K562 (cell line): ENCODE results near the gene TMEM41A. TPM values are rescaled to one million over a fixed set of nuclear protein-coding genes. Genes with fewer than 3 reads are reported as not detected.

ENCODE experiments used
- CC2D1A ChIP-seq: fragments of 450-650 bp; IDR thresholded peaks from 2 replicates; pipeline ENCODE4 v1.6.1; 2017; ENCODE audit warnings: mild to moderate bottlenecking
- DNMT1 ChIP-seq: fragments of 450-650 bp; IDR thresholded peaks from 2 replicates; pipeline ENCODE4 v1.6.1; 2016; ENCODE audit warnings: antibody characterized with exemption, mild to moderate bottlenecking
- FOXK2 ChIP-seq, 2 experiments: fragments of 450-650 bp; IDR thresholded peaks in 1 of 2; conservative IDR thresholded peaks in 1 of 2; 2 replicates each; pipeline ENCODE4 v1.6.1; 2016; ENCODE audit warnings: low read depth in 2 of 2, mild to moderate bottlenecking in 1 of 2
- HDAC2 ChIP-seq: fragments of 450-650 bp; IDR thresholded peaks from 2 replicates; pipeline ENCODE4 v1.6.1; 2016; ENCODE audit warnings: mild to moderate bottlenecking
- HEY1 ChIP-seq: fragments of 250-450 bp; sonication (Bioruptor Pico); IDR thresholded peaks from 2 replicates; pipeline ENCODE4 v1.5.0; 2020; ENCODE audit warnings: mild to moderate bottlenecking, moderate library complexity, borderline replicate concordance
- MCM5 ChIP-seq: fragments of 450-650 bp; IDR thresholded peaks from 2 replicates; pipeline ENCODE4 v1.6.1; 2016; ENCODE audit warnings: low read depth
- NFATC3 ChIP-seq: fragments of 450-650 bp; IDR thresholded peaks from 2 replicates; pipeline ENCODE4 v1.6.1; 2017; ENCODE audit warnings: mild to moderate bottlenecking
- PCBP2 ChIP-seq: fragments of 200-400 bp; formaldehyde crosslinking; IDR thresholded peaks from 2 replicates; pipeline ENCODE4 v1.6.1; 2018; ENCODE audit warnings: low read length, low read depth, mild to moderate bottlenecking, moderate library complexity; ENCODE audit not compliant: poor library complexity, severe bottlenecking
- RBM39 ChIP-seq: fragments of 200-400 bp; formaldehyde crosslinking; optimal IDR thresholded peaks from 2 replicates; pipeline ENCODE3; 2018; ENCODE audit warnings: low read depth, low read length
- SAFB ChIP-seq: fragments of 200-400 bp; formaldehyde crosslinking; IDR thresholded peaks from 2 replicates; pipeline ENCODE4 v1.6.1; 2017; ENCODE audit warnings: low read depth, low read length, borderline replicate concordance
- SMARCA5 ChIP-seq: fragments of 450-650 bp; IDR thresholded peaks from 2 replicates; pipeline ENCODE4 v1.6.1; 2016
- SRSF9 ChIP-seq: fragments of 200-400 bp; formaldehyde crosslinking; IDR thresholded peaks from 2 replicates; pipeline ENCODE4 v1.6.1; 2017; ENCODE audit warnings: low read depth, low read length, borderline replicate concordance
- TSC22D4 ChIP-seq: fragments of 450-650 bp; IDR thresholded peaks from 2 replicates; pipeline ENCODE4 v1.6.1; 2016; ENCODE audit warnings: missing genetic modification characterization, missing biosample characterization, control low read depth
- ZNF384 ChIP-seq: IDR thresholded peaks from 2 replicates; pipeline ENCODE4 v1.6.1; 2012; ENCODE audit warnings: low read depth, low read length, improper control_type of control experiment
- ZNF431 ChIP-seq: sonication (generic); formaldehyde crosslinking; IDR thresholded peaks from 2 replicates; pipeline ENCODE4 v1.8.0; 2022; ENCODE audit warnings: mild to moderate bottlenecking, missing genetic modification reagents
- ZNF764 ChIP-seq: fragments of 250-450 bp; sonication (Bioruptor Pico); IDR thresholded peaks from 2 replicates; pipeline ENCODE4 v1.4.0; 2020; ENCODE audit warnings: low read depth, mild to moderate bottlenecking, moderate library complexity
- ZNF79 ChIP-seq: fragments of 250-450 bp; sonication (Bioruptor Pico); IDR thresholded peaks from 2 replicates; pipeline ENCODE4 v1.4.0; 2020; ENCODE audit warnings: low read depth, mild to moderate bottlenecking, moderate library complexity
- polyA plus RNA-seq, 8 experiments: library from polyadenylated mRNA; depleted of rRNA in 4 of 8; stranded (reverse) in 5 of 8; unstranded in 3 of 8; fragments of >200 nt; fragmentation: Nextera tagmentation in 2 of 8; fragmentation: Illumina TruSeq in 1 of 8; extraction: Ambion mirVana in 2 of 8; extraction: Trizol in 1 of 8; gene quantifications; 2 replicates each; pipeline versions ENCODE4 v1.2.1 to v1.2.3, GENCODE V29; 2011 to 2014; ENCODE audit warnings: inconsistent platforms in 1 of 8, missing spikeins in 1 of 8
- total RNA-seq, 7 experiments: library from RNA; depleted of rRNA in 6 of 7; stranded (reverse); fragments of >200 nt in 6 of 7; fragmentation: Illumina TruSeq in 2 of 7; extraction: Trizol in 2 of 7; gene quantifications; 2 replicates each; pipeline versions ENCODE4 v1.2.1 to v1.2.3, GENCODE V29; 2011 to 2021; ENCODE audit warnings: low replicate concordance in 1 of 7
- TF ChIP-seq, protein P1 (sequence below): fragments of 450-650 bp; formaldehyde crosslinking; conservative IDR thresholded peaks from 2 replicates; pipeline ENCODE4 v1.4.0; 2022; ENCODE audit warnings: mild to moderate bottlenecking, missing genetic modification characterization
- TF ChIP-seq, protein P2 (sequence below): IDR thresholded peaks from 3 replicates; pipeline ENCODE4 v1.6.1; 2011; ENCODE audit warnings: borderline replicate concordance, mild to moderate bottlenecking; ENCODE audit not compliant: insufficient read length, insufficient read depth
- TF ChIP-seq, protein P3 (sequence below): fragments of 250-450 bp; sonication (Bioruptor Pico); IDR thresholded peaks from 2 replicates; pipeline ENCODE4 v1.8.0; 2022; ENCODE audit warnings: moderate library complexity, mild to moderate bottlenecking, inconsistent platforms
- TF ChIP-seq, protein P4 (sequence below): fragments of 200-800 bp; sonication (Bioruptor generic); IDR thresholded peaks from 2 replicates; pipeline ENCODE4 v1.6.1; 2016; ENCODE audit warnings: missing genetic modification characterization, missing compliant biosample characterization

TMEM41A gene
- total and polyA plus RNA-seq, 9 of the 15 experiments (the other 6 are each of a cell fraction or from before 2014, with no cell fraction given) = 22.5 to 65.9 (median 31.5) TPM

DNA sequence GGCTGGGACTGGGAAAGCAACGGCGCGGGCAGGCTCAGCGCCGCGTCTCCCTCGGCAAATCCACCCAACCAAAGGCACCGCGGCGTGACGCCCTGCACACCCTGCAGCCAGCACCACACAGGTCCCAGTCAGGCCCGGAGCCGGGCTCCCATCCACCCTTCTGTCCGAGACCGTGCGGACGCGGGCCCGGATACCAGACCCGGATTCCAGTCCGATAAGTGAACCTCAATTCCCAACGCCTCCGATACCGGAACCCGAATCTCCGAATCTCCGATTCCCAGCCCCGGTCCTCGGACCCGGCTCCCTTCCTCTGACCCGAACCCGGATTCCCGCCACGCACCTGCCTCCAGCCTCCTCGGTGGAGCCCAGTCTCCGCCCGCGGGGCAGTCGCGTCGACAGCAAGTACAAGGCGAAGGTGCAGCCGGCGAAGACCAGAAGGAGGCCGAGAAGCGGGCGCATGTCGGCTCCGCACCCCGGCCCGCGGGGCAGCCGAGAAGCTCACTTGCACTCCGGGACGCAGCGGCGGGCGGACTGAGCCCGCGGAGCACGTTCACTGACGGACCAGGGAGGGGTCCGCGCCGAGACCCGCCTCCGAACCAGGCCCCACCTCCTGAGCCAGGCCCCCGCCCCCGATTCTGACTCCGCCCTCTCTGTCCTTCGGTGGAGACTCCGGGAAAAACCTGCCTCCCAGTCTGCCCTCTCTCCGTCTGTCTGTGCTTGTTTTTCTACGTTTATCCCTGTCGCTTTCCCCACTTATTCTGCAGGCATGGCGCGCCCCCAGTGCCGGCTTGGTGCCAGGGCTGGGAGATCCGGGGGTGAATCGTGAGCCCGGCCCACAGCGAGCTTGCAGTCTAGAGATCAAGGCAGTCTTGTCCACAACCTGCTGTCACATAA, at the start of gene TMEM41A (continued):
- TF ChIP-seq NFATC3 = no peak
- TF ChIP-seq DNMT1 = no peak
- TF ChIP-seq, protein P1, sequence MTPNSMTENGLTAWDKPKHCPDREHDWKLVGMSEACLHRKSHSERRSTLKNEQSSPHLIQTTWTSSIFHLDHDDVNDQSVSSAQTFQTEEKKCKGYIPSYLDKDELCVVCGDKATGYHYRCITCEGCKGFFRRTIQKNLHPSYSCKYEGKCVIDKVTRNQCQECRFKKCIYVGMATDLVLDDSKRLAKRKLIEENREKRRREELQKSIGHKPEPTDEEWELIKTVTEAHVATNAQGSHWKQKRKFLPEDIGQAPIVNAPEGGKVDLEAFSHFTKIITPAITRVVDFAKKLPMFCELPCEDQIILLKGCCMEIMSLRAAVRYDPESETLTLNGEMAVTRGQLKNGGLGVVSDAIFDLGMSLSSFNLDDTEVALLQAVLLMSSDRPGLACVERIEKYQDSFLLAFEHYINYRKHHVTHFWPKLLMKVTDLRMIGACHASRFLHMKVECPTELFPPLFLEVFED (CRISPR knock-in tag) = no peak
- TF ChIP-seq MCM5 = no peak
- TF ChIP-seq, protein P2, sequence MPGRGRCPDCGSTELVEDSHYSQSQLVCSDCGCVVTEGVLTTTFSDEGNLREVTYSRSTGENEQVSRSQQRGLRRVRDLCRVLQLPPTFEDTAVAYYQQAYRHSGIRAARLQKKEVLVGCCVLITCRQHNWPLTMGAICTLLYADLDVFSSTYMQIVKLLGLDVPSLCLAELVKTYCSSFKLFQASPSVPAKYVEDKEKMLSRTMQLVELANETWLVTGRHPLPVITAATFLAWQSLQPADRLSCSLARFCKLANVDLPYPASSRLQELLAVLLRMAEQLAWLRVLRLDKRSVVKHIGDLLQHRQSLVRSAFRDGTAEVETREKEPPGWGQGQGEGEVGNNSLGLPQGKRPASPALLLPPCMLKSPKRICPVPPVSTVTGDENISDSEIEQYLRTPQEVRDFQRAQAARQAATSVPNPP = no peak
- TF ChIP-seq, protein P3, sequence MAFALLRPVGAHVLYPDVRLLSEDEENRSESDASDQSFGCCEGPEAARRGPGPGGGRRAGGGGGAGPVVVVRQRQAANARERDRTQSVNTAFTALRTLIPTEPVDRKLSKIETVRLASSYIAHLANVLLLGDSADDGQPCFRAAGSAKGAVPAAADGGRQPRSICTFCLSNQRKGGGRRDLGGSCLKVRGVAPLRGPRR (CRISPR knock-in tag) = no peak
- no peak for TF ChIP-seq PCBP2
- TF ChIP-seq ZNF431 (CRISPR knock-in tag) = no peak
- TF ChIP-seq HEY1 = peak; percentile 45; the same call in 1 of the 2 replicates
- no peak for TF ChIP-seq TSC22D4 (tag)
- no peak for TF ChIP-seq CC2D1A
- no peak for TF ChIP-seq HDAC2
- TF ChIP-seq ZNF764 (CRISPR knock-in tag) = no peak
- no peak for TF ChIP-seq SMARCA5
- TF ChIP-seq ZNF79 = no peak
- no peak for TF ChIP-seq SRSF9
- no peak for TF ChIP-seq RBM39
- TF ChIP-seq SAFB = no peak
- peak in 1 of 2 experiments; percentile 67; a peak in 1 of 4 replicates for TF ChIP-seq FOXK2 (conservative IDR thresholded peaks at IDR 0.05 in 1 of 2, IDR thresholded peaks at IDR 0.05 in 1 of 2; ENCODE audit: low read depth in 2 of 2)
- TF ChIP-seq, protein P4, sequence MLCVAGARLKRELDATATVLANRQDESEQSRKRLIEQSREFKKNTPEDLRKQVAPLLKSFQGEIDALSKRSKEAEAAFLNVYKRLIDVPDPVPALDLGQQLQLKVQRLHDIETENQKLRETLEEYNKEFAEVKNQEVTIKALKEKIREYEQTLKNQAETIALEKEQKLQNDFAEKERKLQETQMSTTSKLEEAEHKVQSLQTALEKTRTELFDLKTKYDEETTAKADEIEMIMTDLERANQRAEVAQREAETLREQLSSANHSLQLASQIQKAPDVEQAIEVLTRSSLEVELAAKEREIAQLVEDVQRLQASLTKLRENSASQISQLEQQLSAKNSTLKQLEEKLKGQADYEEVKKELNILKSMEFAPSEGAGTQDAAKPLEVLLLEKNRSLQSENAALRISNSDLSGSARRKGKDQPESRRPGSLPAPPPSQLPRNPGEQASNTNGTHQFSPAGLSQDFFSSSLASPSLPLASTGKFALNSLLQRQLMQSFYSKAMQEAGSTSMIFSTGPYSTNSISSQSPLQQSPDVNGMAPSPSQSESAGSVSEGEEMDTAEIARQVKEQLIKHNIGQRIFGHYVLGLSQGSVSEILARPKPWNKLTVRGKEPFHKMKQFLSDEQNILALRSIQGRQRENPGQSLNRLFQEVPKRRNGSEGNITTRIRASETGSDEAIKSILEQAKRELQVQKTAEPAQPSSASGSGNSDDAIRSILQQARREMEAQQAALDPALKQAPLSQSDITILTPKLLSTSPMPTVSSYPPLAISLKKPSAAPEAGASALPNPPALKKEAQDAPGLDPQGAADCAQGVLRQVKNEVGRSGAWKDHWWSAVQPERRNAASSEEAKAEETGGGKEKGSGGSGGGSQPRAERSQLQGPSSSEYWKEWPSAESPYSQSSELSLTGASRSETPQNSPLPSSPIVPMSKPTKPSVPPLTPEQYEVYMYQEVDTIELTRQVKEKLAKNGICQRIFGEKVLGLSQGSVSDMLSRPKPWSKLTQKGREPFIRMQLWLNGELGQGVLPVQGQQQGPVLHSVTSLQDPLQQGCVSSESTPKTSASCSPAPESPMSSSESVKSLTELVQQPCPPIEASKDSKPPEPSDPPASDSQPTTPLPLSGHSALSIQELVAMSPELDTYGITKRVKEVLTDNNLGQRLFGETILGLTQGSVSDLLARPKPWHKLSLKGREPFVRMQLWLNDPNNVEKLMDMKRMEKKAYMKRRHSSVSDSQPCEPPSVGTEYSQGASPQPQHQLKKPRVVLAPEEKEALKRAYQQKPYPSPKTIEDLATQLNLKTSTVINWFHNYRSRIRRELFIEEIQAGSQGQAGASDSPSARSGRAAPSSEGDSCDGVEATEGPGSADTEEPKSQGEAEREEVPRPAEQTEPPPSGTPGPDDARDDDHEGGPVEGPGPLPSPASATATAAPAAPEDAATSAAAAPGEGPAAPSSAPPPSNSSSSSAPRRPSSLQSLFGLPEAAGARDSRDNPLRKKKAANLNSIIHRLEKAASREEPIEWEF (CRISPR knock-in tag) = no peak
- TF ChIP-seq ZNF384 = peak; percentile 61
